GM20000 (cell line): ENCODE measurements around the gene ST6GALNAC3.

Source experiments
- DNase-seq: peaks from one replicate; pipeline ENCODE4 v3.0.0; 2012; ENCODE audit warnings: low spot score
- CTCF ChIP-seq: IDR thresholded peaks from 2 replicates; pipeline ENCODE4 v1.5.1; 2012; ENCODE audit warnings: mild to moderate bottlenecking, control low read depth; ENCODE audit errors: extremely low read depth, missing control alignments

ST6GALNAC3 gene

GRCh38 chr1:76084029-76084627, 9.6 kb downstream of the ST6GALNAC3 start:
- TF ChIP-seq CTCF, result no peak
- DNase-seq, result no peak

GRCh38 chr1:76084685-76085084, 10.1 kb downstream of the ST6GALNAC3 start:
- TF ChIP-seq CTCF, result no peak
- no peak for DNase-seq

GRCh38 chr1:76086109-76086508, 11.6 kb downstream of the ST6GALNAC3 start:
- no peak for DNase-seq

GRCh38 chr1:76086597-76086996, 12.1 kb downstream of the ST6GALNAC3 start:
- TF ChIP-seq CTCF, result no peak
- no peak for DNase-seq

More at GRCh38 chr1:76086109-76086508, 11.6 kb downstream of the ST6GALNAC3 start:
- TF ChIP-seq CTCF, result no peak

GRCh38 chr1:76090283-76091203, 16.0 kb downstream of the ST6GALNAC3 start:
- DNase-seq, result no peak
- no peak for TF ChIP-seq CTCF

GRCh38 chr1:76092812-76093211, 18.3 kb downstream of the ST6GALNAC3 start:
- TF ChIP-seq CTCF, result no peak
- DNase-seq, result no peak
